GM21390 (cell line): ENCODE data around the gene KCNIP3.
"Not testable (repeated sequence)": the region's sequence is repeated elsewhere in the genome, so short reads cannot be mapped to it uniquely, and the experiment has no call there.

ENCODE experiments used
- ATAC-seq: cut with Tn5 transposase; IDR thresholded peaks from one replicate; pipeline ENCODE4 v1.9.1; 2021; ENCODE audit not compliant: unreplicated experiment

KCNIP3 gene

DNA sequence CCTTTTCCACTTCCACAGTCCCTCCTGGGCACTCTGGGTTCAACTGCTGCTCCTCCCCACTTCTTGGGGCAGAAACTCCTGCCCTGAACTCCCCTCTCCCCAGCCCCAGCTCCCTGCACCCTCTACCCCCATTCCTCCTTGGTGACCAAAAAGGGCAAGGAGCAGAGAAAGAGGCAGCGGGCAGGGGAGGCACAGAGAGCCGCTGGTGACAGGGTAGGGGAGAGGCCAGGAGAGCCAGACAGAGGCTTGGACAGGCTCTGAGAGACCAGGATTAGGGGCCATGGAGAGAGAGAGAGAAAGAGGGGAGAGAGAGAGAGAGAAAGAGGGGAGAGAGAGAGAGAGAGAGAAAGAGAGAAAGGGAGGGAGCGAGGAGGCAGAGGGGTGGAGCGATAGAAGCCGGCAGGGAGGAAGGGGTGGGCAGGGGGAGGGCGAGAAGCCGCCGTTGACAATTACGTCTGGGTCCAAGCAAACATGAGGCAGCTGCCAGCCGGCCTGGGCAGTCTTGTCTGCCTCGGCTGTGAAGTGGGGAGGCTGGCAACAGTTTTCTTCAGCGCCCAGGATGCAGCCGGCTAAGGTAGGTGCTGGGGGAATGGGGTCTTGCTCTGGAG, at the start of gene KCNIP3:
KCNIP3 (plus strand) TSS at position 468 of the 608 bp plus-strand sequence; CDS start at position 560, 92 bp downstream.
- ATAC-seq, result no peak

DNA sequence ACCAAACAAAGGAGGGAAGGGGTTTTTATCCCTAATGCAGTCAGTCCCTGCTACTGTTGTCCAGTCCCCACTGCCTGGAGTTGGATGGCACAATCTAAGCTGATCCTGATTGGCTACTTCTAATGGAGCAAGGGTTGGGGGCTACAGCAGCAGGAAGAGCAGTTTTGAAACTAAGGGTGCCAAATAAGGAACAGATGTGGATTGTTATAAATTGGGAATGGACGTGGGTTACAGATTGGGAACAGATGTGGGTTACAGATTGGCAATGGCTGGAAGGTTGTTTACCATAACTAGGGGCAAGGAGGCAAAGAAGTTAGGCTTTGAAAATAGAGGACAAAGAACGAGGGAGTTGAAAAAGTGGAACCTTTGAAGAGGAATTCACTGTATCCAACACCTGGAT, 38.9 kb upstream of the KCNIP3 start:
- ATAC-seq, result no peak

DNA sequence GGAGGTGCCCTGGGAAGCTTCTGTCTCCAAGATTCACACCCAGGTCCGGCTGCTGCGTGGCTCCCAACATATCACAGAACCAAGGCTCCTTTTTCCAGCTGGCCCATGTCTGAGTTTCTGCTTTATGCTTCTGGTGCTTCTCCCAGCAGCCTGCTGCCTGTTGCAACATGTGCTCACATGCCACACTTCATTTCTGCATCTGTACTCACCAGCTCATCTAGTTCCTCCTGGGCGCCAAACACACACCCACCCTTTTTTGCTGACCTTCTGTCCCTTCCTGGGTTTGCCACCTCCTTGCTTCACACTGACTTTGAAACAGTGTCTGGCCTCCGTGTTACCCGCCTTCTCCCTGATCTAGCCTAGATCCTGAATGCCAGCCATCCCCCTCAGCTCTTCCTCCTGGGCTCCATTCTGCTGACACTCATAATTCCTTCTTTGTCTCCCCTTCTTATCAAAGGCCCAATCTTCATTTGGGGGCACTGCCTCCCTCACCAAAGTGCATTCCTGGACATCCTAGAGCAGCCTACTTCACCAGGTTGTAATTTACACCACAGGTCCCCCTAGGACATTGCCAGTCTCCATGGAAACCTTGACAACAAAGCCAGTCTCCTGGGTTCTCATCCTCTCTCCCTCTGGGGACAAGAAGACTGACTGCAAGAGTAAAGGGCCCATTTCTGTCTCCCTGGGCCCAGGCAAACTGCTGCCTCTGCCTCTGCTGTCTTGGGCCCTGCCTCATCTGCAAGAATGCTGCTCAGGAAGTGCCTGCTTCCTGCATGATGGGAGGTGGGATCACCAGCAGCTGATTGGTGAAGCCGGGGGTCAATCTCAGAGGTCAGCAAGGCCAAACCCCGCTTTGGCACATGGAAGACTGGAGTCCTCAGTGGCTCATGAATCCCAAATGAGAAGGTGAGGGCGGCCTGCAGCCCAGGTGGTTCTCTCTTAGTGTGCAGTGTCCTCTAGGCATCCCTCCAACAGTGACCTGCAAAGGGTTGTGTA, 36.8 kb upstream of the KCNIP3 start:
- no peak for ATAC-seq

DNA sequence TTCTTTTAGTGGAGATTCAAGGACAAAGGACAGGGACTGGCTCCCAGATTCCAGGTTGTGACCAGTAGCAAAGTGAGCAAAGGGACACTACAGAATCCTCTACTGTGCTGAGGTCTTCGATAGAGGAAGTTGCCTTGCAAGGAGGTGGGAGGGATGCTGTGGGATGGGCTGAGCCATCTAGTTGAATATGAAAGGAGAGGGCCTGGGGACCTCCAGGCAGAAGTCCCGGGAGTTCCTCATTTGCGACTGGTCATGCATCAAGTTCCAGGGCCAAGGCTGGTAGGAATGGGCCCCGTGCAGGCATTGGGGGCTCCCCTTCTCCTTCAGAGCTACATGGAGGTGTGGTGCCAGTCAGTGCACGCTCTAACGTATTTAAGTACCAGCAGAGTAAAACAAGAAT, 35.5 kb upstream of the KCNIP3 start:
- ATAC-seq, result no peak

DNA sequence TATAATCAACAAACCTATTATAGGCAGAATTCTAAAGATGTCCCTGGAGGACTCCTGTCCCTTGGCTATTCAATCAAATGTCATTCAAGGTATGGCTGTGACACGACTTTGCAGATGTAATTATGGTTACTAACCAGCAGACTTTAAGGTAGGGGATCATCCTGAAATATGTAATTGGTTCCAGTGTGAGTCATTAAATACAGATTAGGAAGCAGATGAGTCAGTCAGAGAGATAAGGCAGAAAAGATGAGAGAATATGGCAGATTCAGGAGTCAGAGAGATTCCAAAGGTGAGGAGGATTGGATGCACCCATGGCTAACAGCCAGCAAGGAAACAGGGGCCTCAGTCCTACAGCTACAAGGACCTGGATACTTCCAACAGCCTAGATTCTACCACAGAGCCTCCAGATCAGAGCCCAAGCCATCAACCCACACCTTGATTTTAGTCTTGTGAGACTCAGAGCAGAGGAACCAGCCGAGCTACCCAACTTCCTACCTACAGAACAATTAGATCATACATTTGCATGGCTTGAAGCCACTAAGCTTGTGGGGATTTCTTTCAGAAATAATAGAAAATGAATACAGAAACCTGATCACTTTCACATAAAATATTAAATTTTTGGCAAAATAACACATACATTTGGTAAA, 34.1 kb upstream of the KCNIP3 start:
- ATAC-seq, result no peak

DNA sequence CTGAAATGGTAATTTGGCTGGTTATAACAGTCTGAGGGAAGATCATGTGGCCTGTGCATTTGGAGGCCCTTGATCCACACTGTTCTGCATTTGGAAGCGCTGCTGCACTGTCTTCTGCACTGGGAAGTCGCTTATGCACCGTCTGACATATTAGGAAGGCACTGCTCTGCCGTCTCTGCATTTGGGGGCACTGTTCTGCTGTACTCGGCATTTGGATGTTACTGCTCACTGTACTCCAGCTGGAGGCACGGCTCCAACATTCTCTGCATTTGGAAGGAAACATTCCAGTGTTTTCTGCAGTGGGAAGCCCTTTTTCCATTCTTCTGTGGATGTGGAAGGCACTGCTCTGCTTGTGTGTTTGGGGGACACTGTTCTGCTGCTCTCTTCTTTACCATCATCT, 32.5 kb upstream of the KCNIP3 start:
- no peak for ATAC-seq

DNA sequence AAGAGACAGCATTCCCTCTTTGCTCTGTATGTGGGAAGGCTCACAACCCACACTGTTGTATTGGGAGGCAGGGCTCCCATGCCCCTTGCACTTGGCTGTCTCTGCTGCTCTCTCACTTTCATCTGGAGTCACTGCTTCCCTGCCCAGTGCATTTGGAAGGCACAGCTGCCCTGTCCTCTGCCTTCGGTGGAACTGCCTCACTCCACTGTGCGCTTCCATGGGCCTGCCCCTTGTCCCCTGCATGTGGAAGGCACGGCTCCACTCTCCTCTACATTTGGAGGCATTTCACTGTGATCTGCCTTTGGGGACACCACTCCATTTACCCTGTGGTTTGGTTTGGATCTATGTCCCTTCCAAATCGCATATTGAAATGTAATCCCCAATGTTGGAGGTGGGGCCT, 32.0 kb upstream of the KCNIP3 start:
- no peak for ATAC-seq

DNA sequence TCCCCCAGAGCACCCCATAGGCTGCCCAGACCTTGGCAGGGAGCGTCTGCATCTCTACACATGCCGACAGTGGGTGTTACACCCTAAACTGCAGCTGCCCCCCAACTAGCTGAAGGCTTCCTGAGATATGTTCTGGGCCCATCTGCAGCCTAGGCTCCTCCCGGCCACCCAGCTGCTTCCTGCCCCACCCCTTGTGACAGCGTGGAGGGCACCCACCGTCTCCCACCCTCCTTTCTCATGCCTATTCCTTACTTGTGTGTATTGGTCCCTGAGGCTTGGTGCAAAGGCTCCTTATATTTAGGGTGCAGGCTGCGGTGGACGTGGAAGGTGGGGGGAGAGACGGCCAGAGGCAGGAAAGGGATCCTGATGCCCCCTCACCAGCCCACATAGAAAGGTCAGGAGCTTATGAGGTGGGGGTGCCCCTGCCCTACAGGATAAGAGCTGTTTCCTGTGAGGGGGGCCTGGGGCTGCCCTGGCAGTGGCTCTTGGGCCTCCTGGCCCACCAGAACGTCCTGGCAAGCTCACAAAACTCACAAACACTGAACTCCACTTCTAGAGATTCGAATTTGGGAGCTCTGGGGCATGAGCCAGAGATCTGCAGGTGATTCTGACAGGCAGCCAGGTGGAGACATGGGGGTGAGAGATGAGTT, 30.2 kb upstream of the KCNIP3 start:
- ATAC-seq, result no peak

DNA sequence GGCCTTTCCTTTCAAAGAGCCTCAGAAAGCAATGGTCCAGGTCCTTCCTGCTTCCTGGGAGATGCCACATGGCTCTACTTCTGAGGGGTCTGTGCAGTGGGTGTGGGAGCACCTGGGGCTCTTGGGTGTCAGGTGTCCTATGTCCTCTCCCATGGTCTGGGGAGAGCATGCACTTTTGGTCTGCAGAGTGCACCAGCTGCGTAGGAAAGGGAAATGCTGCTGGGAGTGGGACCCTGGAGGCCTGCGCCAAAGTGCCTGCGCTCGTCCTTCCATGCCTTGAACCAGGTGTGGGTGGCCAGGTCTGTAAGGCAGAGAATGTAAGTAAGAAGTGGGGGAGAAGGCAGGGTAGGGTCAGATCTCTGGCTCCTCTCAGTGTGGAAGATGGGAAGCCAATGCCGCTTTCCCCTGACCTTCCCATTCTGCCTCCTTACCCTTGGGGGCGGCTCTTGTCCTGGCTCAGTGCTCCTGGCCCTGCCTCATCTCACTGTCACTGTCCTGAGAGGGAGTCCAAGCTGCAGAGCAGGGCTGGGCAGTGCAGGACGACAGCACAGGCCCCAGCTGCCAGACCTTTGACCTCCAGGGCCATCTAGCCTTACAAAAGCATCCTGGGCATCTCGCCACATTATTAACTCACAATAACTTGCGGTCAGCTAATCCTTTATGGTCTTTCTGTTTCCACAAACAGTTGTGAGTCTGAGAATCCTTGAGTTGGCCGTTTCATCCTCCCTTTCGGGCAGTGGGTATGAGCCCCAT, 29.5 kb upstream of the KCNIP3 start:
- no peak for ATAC-seq

DNA sequence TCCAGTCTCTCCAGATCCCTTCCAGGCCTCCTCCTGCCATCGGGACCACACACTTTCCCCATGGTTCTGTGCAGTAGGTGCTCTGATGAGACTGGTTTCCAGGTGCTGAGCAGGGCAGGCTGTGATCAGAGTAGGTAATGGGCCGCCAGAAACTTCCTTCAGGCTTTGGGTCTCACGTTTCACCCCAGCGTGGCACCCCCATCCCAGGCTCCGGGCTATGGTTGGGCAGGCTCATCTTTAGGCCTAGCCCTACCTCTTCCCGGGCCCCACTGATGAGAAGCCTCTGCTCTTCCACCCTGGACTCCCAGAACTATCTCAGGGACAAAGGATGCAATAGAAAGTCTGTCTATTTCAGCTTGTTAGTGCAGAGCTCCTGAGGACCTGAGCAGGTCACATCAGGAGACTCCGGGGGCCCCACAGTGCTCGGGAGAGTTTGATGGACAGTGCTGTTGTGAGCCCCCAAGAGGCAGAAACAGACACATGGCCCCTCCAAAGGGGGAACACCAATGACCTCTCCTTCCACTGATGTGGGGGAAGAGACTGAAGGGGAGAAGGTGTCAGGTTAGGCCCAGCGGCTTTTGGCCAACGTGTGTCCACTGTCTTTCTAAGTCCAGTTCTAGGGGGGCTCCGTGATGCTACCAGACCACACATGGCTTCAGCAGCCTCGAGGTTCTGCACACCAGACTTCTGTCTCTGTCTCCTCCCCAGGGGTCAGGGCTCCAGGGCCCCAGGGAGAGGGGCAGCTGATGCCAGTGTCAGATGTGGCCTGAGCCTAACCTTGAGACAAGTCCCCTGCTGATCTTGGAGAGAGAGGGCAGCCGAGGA, 28.7 kb upstream of the KCNIP3 start:
- ATAC-seq, result no peak

DNA sequence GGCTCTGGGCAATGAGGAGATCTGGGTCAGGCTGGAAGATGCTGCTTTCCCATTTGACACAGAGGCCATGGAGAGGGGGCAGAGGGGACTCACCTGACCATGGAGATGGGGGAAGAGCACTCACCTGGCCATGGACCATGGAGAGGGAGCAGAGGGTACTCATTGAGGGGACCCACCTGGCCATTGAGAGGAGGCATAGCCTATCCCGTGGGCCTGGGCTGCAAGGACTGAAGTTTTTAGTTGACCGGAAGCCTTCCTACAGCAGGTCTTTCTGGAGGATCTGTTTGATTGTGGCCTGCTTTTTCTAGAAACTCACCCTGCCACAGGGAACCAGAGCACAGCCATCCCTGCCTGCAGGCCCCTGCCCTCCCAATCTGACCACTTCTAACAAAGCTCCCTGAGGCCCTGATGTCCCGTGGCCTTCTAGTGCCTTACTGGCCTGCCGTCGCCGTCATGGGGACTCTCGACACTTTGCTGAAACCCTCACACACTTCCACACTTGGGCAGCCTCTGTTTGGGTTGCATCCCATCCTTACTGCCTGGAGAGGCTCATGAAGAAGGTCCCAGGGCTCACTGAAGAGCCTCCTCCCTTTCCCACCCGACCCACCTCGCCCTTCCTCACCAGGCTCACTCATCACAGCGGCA, 28.0 kb upstream of the KCNIP3 start:
- ATAC-seq, result no peak

DNA sequence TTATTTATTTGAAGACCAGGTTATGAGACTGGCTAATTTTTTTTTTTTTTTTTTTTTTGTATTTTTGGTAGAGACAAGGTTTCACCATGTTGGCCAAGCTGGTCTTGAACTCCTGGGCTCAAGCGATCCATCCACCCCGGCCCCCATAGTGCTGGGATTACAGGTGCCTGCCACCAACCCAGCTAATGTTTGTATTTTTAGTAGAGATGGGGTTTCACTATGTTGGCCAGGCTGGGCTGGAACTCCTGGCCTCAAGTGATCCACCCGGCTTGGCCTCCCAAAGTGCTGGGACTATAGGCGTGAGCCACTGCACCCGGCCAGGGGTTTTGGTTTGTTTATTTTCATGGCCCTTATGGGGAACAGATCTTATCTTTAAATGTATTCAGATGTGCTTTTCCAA, 27.4 kb upstream of the KCNIP3 start:
- ATAC-seq, result not testable (repeated sequence)

DNA sequence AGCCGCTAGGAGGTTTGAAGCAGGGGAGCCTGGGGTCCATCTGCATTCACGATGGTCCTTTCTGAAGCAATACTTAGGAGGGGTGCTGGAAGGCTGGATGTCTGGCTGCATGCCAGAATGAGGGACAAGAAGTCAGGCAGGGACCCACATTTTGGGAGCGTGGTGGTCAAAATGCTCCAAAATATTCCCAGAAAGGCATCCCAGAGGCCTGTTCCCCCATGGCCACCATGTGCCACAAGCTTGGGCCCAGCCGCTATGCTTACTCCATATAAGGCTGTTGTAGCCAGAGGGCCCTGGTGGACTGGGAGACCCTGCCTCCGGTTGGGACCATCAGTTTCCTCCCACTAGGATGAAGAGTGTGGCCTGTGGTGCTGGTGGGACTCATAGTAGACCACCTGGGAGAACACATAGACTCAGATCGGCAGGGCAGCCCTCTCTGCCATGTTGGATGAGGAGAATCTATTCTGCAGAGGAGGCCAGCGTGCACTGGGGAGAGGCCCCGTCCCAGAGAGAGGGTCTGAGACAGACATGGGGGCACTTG, 26.5 kb upstream of the KCNIP3 start:
- no peak for ATAC-seq

DNA sequence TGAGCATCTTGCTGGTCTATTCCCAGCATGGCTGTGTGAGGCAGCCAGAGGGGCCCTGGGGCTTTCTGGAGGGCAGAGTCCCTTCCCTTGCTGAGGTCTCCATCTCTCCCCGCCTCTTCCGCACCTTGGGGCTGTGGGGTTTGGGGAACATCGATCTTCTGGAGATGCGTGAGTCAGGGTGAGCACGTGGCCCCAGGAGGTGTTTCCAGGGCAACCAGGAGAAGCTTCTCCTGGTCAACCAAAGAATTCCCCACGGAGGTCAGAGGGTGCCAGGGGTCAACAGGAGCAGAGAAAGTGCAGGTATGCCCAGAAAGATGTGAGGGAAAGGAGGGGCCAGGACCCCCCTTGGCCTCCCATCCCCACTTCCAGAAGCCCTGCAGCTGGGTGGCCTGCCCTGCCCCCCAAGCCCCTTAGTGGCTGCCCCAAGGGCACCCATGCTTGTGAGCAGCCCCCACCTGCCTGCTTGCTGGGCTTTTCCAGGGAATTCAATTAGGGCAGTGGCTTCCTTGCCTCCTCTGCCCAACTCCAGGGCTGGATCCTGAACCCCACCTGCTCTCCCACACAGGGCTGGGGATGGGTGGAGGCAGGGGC, 25.7 kb upstream of the KCNIP3 start:
- no peak for ATAC-seq

DNA sequence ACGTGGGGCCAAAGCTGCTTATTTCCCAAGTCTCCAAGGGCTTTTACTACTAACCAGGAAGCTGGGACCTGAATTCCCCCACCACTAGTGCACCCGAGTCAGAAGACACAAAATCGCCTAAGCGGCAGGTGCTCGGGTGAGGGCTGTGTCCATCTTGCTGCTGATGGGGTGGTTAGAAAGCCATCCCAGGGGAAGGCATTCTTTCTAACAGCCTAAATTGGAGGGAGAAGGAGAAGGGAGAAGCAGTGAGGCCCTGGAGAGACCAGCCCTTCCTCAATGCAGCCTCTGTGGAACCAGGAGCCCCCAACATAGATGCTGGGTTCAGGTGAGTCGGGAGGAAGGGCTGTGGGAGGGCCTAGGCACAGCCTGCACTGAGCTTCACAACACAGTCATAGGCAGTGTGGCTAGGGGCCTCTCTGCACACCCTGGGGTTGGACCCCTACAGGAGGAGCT, 24.8 kb upstream of the KCNIP3 start:
- ATAC-seq, result no peak

DNA sequence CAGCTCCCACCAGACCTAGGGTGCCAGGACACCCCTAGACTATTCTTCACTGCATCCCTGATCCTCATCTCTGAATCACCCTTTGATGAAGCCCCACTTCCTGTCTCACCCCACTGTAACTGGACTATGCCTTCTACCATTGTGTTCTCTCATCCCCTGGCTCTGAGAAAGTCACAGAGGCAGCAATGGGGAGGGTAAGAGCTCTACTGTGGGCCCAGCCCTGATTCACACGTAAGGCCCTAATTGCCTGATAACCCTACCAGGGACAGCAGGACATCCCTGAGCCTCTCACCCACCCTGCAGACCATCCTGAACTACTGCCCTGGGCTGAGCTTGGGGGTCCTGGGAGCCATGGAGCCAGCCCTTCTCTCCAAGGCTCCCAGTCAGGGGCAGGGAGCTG, 24.4 kb upstream of the KCNIP3 start:
- no peak for ATAC-seq

DNA sequence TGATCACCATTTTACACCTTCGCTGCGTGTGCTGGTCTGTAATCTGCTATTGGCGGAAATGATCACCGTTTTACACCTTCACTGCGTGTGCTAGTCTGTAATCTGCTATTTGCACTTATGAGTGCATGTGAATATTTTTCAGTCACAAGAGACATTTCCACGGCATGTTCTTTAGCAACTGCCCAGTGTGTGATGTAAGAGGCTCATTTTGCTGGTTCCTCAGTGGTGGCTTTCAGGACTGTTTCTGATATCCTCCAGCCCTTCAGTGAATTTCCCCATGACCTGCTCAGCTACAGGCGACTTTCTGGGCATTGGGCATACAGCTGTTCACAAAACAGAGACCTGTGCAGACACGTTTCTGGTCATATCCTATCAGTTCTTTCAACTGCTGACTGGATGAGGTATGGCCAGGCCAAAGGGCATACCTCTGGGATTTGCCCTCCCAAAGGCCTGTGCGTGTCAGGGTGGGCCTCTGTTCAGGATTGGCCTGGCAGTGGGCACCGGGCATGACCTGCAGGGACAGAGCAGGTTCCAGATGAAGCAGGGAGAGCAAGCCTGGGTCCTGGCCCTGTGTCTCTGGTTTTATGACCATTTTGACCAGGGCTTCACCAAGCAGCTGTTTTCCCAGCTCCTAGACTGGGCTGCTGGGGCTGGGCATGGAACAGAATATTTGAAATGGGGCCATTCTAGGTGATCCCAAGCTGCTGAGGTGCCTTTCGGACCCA, 23.4 kb upstream of the KCNIP3 start:
- ATAC-seq, result no peak
